GM19467 (cell line): ENCODE measurements around the gene TMEM198.

ENCODE experiments used
- ATAC-seq: cut with Tn5 transposase; IDR thresholded peaks from one replicate; pipeline ENCODE4 v1.9.1; 2021; ENCODE audit warnings: mild to moderate bottlenecking, moderate library complexity; ENCODE audit not compliant: unreplicated experiment

The TMEM198 gene

GRCh38 chr2:219508971-219509779 lies 34.7 kb upstream of the TMEM198 start:
- no peak for ATAC-seq

DNA sequence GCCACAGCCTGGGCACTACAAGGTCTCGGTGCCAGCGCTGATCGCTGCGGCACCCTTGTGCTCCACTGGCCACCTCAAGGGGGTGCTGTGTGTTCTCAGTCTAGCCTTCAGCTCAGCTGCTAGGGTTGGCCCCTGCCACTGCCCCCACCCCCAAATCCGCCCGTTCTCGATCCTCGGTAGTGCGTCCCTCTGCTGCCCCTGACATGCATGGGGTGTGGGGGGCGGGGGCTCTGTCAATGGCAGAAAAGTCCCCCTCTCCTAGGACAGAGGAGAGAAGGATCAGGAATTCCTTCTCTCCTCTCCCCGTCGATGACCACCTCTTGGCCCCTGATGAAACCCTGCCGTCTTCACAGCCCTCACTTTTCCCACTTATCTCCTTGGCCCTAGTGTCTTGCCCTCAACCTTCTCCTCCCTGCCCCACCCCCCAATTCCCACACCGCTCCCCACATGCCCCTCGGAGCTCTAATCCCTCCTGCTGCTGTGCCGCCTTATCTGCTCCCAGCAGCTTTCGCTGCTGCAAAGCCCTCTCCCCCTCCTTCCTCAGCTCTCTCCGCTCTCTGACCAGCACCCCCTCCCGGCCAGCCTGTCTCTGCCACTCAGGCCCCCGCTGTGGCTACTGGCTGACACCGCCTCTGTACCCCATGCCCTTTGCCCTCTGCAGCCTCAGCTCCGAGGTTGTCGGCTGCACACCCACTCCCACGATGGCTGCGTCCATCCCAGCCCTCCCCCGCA lies 33.9 kb upstream of the TMEM198 start:
- peak; percentile 57 for ATAC-seq

- no peak for ATAC-seq
Observed at GRCh38 chr2:219510512-219511135, 33.2 kb upstream of the TMEM198 start.

- no peak for ATAC-seq
Observed at GRCh38 chr2:219511547-219512325, 32.1 kb upstream of the TMEM198 start.

GRCh38 chr2:219512524-219513216 lies 31.2 kb upstream of the TMEM198 start:
- ATAC-seq: no peak

DNA sequence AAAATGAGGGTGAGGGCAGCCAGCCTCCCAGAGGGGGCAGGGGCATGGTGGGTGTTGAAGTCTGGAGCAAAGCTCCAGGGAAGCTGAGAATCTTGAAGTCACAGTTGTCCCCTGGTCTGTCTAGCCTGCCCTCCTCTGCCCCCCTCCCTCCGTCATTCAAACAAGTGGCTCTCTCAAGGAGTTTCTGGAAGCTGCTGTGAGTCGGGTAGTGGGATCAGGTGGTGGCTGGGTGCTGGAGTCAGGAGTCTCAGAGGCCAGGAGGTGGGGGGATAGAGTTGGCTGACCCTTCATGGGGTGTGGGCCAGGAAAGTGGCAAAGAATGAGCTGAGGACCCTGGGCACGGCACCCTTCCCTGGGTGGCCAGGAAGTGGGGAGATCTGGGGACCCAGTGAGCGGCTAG lies 30.0 kb upstream of the TMEM198 start:
- no peak for ATAC-seq

DNA sequence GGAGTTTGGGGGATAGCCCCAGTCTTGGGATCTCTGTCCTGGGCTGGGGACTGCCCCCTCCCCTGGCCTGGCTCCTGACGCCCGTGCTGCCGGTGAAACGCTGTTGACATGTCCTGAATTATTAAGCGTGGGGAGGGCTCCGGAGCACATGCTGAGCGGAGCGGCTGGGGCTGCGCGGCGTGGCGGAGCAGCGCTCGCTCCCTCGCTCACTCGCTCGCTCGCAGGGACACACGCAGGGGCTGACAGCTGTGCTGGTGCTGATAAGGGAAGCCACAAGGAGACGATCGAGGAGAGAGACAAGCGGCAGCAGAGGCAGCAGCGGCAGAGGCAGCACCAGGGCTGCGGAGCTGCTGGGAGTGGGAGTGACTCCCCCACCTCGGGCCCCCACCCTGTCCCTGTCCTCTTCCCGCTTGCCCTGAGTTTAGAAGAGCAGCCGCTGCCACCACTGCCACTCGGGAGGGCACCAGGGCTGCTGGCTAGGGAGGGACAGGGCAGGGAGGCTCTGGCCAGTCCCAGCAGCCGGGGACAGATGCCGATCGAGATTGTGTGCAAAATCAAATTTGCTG lies 29.5 kb upstream of the TMEM198 start, which contains the start of gene ASIC4:
Gene ASIC4 (plus strand): TSS at position 287 of the 566 bp plus-strand sequence. CDS start 243 bp downstream, at position 530.
- no peak for ATAC-seq

DNA sequence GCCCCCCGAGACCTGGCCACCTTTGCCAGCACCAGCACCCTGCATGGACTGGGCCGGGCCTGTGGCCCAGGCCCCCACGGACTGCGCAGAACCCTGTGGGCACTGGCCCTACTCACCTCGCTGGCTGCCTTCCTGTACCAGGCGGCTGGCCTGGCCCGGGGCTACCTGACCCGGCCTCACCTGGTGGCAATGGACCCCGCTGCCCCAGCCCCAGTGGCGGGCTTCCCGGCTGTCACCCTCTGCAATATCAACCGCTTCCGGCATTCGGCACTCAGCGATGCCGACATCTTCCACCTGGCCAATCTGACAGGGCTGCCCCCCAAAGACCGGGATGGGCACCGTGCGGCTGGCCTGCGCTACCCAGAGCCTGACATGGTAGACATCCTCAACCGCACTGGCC lies 29.0 kb upstream of the TMEM198 start:
- ATAC-seq: no peak

DNA sequence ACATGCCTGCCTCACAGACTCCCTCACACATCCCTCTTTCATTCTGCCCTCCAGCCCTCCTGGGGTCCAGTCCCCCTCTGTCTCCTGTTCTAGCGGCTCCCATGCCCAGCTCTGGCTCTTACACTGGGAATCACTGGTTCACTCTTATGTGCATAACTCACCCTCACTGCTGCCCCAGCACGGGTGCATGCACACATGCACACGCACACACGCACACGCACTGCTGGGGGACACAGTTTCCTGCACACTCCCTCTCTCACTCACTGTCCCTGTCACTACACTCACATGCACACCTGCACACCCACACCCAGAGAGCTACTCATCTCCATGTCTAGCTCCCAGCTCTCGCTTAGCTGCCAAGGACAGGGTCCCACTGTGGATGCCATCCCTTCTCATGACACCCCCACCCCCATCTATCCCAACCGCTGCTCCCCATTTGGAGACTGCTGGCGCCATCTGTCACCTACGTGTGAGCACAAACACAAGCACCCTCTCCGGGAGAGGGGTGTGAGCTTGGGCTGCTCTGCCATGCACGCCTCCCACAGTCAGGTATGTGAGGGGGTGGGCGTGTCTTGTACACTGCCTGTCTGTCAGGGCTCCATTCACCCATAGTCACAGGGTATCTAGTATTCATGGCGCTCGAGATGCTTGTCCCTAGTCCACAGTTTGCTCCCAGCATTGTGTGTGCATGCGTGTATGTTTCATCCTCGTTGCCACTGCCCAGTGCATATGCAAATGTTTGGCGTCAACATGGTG lies 27.8 kb upstream of the TMEM198 start:
- no peak for ATAC-seq

DNA sequence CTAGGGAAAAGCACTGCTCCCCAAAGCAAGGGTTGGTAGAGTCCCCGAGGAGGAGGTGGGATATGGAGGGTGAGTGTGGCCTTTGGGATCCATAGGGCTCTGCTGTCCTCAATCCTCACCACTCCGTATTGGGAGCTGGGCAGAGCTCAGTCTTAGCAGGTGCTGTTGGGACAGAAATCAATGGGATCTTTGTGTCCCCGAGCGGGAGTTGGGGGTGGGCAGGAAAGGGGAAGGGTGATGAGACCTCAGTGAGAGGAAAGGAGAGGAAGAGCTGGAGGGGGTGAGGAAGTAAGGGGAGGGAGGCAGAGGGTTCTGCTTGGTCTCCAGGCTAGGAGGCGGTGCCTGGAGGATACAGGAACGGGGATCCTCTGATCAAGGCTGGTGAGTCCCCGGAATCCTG lies 26.9 kb upstream of the TMEM198 start:
- ATAC-seq: no peak

GRCh38 chr2:219517954-219518778 lies 25.7 kb upstream of the TMEM198 start:
- ATAC-seq: no peak

DNA sequence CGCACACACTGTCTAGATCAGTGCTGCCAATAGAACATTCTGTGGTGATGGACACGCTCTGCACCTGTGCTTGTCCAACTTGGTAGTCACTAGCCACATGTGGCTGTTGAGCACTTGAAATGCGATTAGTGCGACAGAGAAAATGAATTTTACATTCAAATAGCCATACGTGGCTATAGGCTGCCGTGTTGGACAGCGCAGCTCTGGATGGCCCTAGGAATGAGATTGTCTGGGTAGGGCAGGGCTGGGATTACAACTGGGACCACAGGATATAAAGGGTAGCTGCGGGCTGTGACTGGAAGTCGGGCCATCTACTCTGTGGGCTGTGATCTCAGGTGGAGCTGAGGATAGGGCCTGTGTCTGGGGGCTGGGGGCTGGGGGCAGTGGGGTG lies 24.3 kb upstream of the TMEM198 start:
- no peak for ATAC-seq

GRCh38 chr2:219520079-219520478 lies 23.7 kb upstream of the TMEM198 start:
- ATAC-seq: no peak

DNA sequence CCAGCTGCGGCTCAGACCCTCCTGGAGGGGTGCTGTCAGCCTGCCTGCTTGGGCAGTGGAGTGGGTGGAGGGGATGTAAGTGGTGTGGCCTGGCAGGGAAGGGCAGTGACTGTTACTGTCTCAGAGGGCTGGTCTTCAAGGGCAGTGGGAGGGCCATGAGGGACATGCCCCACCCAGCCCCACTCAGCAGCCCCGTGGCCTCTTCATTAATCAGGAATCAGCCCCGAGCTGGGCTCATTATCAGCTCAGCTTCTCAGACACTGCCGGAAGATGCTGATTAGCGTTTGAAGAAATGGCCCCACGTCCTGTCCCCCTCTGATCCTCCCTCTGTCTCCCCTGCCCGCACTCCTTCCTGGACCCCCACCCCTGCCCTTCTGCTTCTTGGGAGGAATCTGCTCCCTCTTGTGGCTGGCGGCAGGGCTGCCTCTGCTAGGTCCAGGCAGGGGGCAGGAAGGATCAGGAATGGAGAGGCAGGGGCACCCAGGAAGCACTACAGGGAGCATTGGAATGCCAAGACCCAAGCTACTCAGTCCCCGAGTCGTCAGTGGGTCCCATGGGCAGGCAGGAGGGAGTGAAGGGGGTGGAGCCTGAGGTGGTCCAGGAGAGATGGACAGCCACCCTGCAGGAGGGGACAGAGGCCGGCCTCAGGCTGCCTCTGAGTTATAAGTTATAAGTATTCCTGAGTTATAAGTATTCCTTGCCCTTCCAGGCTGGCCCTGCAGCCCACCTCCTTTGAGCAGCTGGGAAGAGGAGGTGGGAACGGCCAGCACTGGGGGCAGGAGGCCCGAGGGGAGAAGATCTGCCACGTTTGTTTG lies 22.6 kb upstream of the TMEM198 start:
- ATAC-seq: no peak

DNA sequence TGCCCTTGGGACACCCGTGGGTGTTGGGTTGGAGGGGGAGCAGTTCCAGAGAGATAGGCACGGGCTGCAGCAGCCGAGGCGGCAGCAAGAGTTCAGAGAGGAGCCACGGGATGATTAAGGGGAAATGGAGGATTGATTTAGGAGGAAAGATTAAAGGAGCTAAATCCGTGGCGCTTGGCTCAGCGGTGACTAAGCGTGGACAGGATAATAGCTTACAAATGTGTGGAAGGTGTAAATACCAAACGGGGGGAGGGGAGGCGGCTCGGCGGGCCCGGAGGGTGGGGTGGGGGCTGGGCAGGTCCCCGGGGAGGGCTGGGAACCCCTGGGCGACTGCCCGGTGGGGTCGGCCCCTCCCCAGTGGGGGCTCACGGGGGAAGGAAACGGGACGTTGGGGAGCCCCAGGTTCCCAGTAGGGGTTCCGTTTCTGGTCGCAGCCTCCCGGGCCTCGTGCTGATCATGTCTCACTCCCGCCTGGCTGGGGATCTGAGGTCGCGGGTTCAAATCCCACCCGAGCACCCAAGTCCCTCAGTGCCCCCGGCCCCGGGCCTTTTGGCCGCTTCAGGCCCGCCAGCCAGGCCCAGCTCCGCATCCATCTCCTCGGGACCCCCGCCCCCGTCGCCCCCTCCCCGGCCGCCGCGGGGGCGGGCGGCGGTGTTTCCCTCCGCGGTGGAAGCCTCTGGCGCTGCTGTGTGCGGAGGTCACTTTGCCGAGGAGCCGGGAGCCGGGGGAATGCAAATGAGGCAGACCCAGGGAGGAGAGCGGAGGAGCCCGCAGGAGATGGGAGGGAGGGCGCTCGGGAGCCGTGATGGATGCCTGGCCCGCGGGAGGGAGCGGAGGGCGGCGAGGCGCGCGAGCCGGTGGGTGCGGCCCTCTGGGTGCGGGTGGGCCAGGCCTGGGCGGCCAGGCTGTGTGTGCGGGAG lies 21.5 kb upstream of the TMEM198 start:
- ATAC-seq: no peak

- ATAC-seq: no peak
Observed at GRCh38 chr2:219523031-219523671, 20.7 kb upstream of the TMEM198 start.
